ENCODE data around the gene RRP15.

GRCh38 chr1:218296162-218296561 is 11.1 kb downstream of the RRP15 start:
- TF ChIP-seq POLR2AphosphoS5 (IDR thresholded peaks at IDR 0.05; ENCODE audit: low read depth, low read length) (no peak), TAF1 (IDR thresholded peaks at IDR 0.05; ENCODE audit: borderline replicate concordance, low read depth, low read length) (no peak)
